ENCODE measurements around the gene EHD4.

Gene EHD4

DNA sequence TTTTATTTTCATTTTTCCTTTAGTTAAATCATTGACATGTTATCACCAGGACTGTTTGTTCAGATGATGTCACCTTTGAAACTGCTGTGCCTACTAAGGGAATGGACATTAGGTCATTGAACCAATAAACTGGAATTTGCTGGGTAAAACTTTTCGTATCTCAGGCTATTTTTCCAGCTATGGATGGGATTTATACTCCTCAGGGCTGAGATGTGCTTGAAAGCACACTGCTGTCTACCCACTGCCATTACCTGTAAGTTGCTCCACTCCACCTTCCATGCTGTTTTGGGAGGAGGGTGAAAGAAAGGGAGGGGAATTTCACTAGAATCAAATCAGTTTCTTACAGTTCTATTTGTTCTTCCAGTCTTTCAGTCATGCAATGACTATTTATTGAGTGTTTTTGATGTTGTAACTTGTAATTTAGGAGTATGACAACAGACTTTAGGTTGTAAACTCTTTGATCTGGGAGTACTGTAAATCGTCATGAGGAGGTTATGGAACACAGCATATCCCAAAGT is 11.3 kb downstream of the EHD4 start:
- DNase-seq (ENCODE audit: low read depth): no peak
- no peak overlapping the region for H3K4me3 ChIP-seq (ENCODE audit: low read depth, low read length)
- TF ChIP-seq, protein P1, sequence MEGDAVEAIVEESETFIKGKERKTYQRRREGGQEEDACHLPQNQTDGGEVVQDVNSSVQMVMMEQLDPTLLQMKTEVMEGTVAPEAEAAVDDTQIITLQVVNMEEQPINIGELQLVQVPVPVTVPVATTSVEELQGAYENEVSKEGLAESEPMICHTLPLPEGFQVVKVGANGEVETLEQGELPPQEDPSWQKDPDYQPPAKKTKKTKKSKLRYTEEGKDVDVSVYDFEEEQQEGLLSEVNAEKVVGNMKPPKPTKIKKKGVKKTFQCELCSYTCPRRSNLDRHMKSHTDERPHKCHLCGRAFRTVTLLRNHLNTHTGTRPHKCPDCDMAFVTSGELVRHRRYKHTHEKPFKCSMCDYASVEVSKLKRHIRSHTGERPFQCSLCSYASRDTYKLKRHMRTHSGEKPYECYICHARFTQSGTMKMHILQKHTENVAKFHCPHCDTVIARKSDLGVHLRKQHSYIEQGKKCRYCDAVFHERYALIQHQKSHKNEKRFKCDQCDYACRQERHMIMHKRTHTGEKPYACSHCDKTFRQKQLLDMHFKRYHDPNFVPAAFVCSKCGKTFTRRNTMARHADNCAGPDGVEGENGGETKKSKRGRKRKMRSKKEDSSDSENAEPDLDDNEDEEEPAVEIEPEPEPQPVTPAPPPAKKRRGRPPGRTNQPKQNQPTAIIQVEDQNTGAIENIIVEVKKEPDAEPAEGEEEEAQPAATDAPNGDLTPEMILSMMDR (IDR thresholded peaks at IDR 0.05; ENCODE audit: low read depth, low read length): no peak
- TF ChIP-seq POLR2A (IDR thresholded peaks at IDR 0.05; ENCODE audit: extremely low read depth, insufficient read length) (no peak), MYC (IDR thresholded peaks at IDR 0.05; ENCODE audit: low read depth, low read length) (no peak)
- TF ChIP-seq, protein P2, sequence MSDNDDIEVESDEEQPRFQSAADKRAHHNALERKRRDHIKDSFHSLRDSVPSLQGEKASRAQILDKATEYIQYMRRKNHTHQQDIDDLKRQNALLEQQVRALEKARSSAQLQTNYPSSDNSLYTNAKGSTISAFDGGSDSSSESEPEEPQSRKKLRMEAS (IDR thresholded peaks at IDR 0.05; ENCODE audit: low read depth, low read length): no peak

DNA sequence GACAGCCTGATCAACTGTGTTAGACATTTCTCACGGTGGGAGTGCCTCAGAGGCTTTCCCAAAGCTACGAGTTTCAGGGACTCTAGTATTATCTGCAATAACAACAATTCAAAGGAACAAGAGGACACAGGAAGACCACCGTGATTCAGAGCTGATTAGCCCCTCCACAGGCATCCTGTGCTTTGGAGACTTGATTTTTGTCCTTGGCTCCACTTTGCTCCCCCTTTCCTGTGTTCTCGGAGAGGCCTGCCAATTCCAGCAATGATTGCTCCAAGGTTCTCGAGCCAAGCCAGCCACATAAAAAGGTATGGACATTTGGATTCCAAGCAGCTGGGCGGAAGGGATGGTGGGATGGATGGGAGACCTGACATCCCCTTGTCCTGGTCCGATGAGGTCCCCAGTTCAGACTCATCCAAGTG is 14.3 kb downstream of the EHD4 start:
- DNase-seq (ENCODE audit: low read depth): no peak
- H3K4me3 ChIP-seq (ENCODE audit: low read depth, low read length): no peak overlapping the region
- TF ChIP-seq, protein P2 (IDR thresholded peaks at IDR 0.05; ENCODE audit: low read depth, low read length): no peak
- TF ChIP-seq POLR2A (IDR thresholded peaks at IDR 0.05; ENCODE audit: extremely low read depth, insufficient read length) (no peak), MYC (IDR thresholded peaks at IDR 0.05; ENCODE audit: low read depth, low read length) (no peak)
- TF ChIP-seq, protein P1 (IDR thresholded peaks at IDR 0.05; ENCODE audit: low read depth, low read length): no peak

DNA sequence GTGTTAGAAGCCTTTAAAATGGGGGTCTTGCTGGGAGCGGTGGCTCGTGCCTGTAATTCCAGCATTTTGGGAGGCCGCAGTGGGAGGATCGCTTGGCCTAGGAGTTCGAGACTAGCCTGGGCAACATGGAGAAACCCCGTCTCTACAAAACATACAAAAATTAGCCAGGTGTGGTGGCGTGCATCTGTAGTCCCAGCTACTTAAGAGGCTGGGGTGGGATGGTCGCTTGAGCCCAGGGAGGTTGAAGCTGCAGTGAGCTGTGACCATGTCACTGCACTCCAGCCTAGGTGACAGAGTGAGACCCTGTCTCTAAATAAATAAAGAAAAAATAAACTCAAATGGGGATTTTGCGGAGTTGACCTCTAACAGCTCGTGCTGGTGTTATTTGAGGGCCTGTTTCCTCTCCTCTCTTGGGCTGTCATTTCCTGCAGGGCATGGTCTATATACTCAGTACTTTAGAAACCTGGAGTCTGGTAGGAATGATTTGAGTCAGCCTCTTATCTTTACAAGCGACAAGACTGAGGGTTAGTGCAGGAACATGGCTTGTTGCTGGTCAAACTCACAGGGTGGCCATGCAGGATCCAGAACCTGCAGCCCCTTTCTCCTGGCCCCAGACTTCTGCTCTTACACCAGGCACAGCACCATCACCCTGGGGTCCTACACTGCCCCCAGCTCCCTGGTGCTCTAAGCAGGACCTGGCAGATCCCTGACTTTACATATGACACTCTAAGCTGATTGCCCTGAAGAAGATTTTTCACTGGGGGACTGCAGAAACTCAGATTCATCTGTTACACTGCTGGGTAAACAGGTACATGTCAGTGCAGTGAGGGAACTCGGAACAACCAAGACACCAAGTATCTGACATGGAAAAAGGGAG is 15.1 kb downstream of the EHD4 start:
- DNase-seq (ENCODE audit: low read depth): no peak
- no peak overlapping the region for H3K4me3 ChIP-seq (ENCODE audit: low read depth, low read length)
- TF ChIP-seq, protein P1 (IDR thresholded peaks at IDR 0.05; ENCODE audit: low read depth, low read length): no peak
- TF ChIP-seq POLR2A (IDR thresholded peaks at IDR 0.05; ENCODE audit: extremely low read depth, insufficient read length): no peak
- no peak for TF ChIP-seq MYC (IDR thresholded peaks at IDR 0.05; ENCODE audit: low read depth, low read length)
- TF ChIP-seq, protein P2 (IDR thresholded peaks at IDR 0.05; ENCODE audit: low read depth, low read length): no peak

DNA sequence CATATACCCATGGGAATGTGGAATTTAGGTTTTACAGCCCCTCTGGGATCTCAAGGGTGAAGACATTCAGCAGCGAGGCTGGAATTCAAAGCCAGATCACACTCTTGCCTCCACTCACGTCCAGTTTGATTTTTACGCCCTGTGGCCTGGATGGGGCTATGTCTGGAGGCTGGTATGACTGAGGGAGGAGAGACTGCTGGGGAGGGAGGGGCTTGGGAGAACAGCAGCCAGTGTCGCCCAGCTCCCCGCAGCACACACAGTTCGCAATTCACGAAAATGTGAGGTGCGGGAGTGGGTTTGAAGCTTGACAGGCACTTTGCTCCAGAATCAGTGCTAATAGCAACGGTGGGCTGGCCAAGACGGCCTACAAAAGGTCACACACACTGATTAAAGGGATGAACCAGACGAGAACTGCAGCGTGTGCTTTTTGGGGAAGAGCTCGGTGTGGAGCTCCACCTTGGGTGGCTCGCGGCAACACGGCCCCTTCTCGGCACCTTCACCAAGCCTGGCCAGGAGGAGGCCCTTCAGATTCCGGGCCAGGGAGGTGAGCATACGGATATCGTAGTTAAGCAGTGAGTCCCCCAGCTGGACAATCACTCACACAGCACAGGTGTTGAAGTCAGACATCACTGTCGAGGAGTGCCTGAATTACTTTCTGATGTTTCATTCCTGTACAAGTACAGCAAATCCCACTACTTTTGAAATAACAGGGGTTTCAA is 16.4 kb downstream of the EHD4 start:
- H3K4me3 ChIP-seq (ENCODE audit: low read depth, low read length): no peak overlapping the region
- TF ChIP-seq, protein P2 (IDR thresholded peaks at IDR 0.05; ENCODE audit: low read depth, low read length): no peak
- TF ChIP-seq POLR2A (IDR thresholded peaks at IDR 0.05; ENCODE audit: extremely low read depth, insufficient read length) (no peak), MYC (IDR thresholded peaks at IDR 0.05; ENCODE audit: low read depth, low read length) (no peak)
- TF ChIP-seq, protein P1 (IDR thresholded peaks at IDR 0.05; ENCODE audit: low read depth, low read length): no peak
- no peak for DNase-seq (ENCODE audit: low read depth)

DNA sequence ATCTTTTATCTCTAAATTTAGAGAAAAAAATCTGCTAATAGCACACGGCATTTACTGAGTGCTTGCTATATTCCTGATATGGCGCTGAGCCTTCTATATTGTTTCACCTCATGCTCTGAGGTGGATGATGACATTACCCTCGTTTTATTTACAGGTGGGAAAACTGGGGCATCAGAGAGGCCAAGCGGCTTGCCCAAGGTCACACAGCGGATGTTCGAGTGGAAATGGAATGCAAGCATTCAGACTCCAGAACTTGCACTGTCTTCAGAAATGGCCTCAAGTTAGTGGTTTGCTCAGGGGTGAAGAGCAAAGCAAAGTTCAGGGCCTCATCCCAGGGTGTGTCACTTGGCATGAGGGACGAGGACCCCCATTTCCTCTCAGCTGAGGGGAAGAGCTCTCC is 17.3 kb downstream of the EHD4 start:
- DNase-seq (ENCODE audit: low read depth): no peak
- no peak overlapping the region for H3K4me3 ChIP-seq (ENCODE audit: low read depth, low read length)
- TF ChIP-seq, protein P2 (IDR thresholded peaks at IDR 0.05; ENCODE audit: low read depth, low read length): no peak
- TF ChIP-seq, protein P1 (IDR thresholded peaks at IDR 0.05; ENCODE audit: low read depth, low read length): no peak
- no peak for TF ChIP-seq MYC (IDR thresholded peaks at IDR 0.05; ENCODE audit: low read depth, low read length)
- no peak for TF ChIP-seq POLR2A (IDR thresholded peaks at IDR 0.05; ENCODE audit: extremely low read depth, insufficient read length)
